Measurements from ENCODE around the gene C3orf22. TPM values are rescaled to one million over a fixed set of nuclear protein-coding genes. Genes with fewer than 3 reads are reported as not detected.

Gene C3orf22
- total RNA-seq, 1 donor from 2014 or later: not detected

DNA sequence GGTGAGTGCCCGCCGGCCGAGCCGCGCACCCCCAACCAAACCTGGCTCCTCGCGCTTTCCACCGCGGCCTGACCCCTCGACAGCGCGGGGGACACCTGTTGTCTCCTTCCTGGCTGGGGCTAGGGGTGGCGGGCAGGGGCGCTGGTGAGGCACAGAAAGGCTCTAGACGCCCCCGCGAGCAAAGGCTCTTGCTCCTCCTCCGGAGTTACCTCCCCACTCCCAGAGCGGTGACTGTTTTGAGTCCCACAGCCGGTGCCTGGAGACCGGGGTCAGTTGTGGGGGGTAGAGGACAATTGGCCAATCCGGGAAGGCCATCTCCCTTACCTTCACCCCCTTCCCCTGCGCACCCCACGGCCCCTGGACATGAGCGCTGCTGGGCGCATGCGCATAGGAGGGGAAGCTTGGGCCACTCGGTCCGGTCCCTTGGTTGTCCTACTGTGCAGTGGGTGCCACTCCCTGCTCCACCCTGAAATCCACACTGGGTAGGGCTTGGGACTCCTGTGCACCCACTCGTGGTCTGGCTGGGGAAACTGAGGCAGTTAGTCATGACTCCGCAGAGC, 34.2 kb downstream of the C3orf22 start:
- ATAC-seq: peak; percentile 4 to 9
- intact Hi-C loops (cut with DNase I): no loop called here

GRCh38 chr3:126523745-126524428, 34.8 kb downstream of the C3orf22 start, which contains the start of gene CHST13:
Gene CHST13 (plus strand): TSS chr3:126524155. CDS start chr3:126524333, 178 bp downstream.
- Histone ChIP-seq H3K4me1 (peaks cover 9% of the 10 kb centered on the region), H3K27me3 (ENCODE audit: low read depth) (peaks cover 19% of the 10 kb centered on the region), H3K4me3 (peak within 1 kb of the TSS; percentile 54), H3K9me3 (no peaks in the 10 kb centered on the region), H3K36me3 (no peaks in the 10 kb centered on the region), H3K27ac (peak within 1 kb of the TSS; percentile 56)
- TF ChIP-seq, protein P1, sequence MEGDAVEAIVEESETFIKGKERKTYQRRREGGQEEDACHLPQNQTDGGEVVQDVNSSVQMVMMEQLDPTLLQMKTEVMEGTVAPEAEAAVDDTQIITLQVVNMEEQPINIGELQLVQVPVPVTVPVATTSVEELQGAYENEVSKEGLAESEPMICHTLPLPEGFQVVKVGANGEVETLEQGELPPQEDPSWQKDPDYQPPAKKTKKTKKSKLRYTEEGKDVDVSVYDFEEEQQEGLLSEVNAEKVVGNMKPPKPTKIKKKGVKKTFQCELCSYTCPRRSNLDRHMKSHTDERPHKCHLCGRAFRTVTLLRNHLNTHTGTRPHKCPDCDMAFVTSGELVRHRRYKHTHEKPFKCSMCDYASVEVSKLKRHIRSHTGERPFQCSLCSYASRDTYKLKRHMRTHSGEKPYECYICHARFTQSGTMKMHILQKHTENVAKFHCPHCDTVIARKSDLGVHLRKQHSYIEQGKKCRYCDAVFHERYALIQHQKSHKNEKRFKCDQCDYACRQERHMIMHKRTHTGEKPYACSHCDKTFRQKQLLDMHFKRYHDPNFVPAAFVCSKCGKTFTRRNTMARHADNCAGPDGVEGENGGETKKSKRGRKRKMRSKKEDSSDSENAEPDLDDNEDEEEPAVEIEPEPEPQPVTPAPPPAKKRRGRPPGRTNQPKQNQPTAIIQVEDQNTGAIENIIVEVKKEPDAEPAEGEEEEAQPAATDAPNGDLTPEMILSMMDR (IDR thresholded peaks at IDR 0.05): no peak
- peak; percentile 73 for DNase-seq
- ATAC-seq: peak; percentile 77 to 81
- intact Hi-C loops (cut with DNase I): no loop called here

More for the DNA sequence above, 34.2 kb downstream of the C3orf22 start:
- no peaks in the 10 kb centered on the region for H3K36me3 ChIP-seq
- no peaks in the 10 kb centered on the region for H3K9me3 ChIP-seq
- TF ChIP-seq, protein P1 (IDR thresholded peaks at IDR 0.05): no peak
- H3K27ac ChIP-seq: peak overlapping the region; percentile 56
- peaks cover 9% of the 10 kb centered on the region for H3K4me1 ChIP-seq
- peak; percentile 62 for DNase-seq
- peak overlapping the region; percentile 54 for H3K4me3 ChIP-seq
- peaks cover 19% of the 10 kb centered on the region for H3K27me3 ChIP-seq (ENCODE audit: low read depth)

DNA sequence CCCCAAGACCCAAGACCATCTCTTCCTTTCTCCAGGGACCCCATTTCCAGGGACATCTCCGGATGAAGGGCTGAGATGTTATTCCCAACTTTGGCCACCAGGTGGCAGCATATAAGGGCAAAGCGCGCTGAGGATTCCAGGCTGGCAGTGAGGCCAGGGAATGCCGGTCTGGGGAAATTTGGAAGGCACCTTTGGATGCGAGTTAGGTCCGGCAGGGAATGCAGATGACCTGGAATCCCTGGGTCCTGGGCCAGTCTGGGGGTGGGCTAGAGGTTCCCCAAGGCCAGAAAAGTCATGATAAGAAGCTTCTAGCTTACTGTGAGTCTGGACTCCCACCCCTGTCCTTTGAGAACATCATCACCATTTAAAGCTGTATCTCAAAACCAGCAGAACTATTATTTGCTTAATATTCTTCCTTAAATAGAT, 36.4 kb downstream of the C3orf22 start:
- no peaks in the 10 kb centered on the region for H3K9me3 ChIP-seq
- no peak overlapping the region for H3K27ac ChIP-seq
- peaks cover 19% of the 10 kb centered on the region for H3K27me3 ChIP-seq (ENCODE audit: low read depth)
- DNase-seq (peak; percentile 64), ATAC-seq (peak; percentile 34 to 62)
- peaks cover 9% of the 10 kb centered on the region for H3K4me1 ChIP-seq
- TF ChIP-seq, protein P1 (IDR thresholded peaks at IDR 0.05): peak; percentile 90
- H3K4me3 ChIP-seq: no peak overlapping the region
- intact Hi-C loops (cut with DNase I): no loop called here
- no peaks in the 10 kb centered on the region for H3K36me3 ChIP-seq

- peaks cover 9% of the 10 kb centered on the region for H3K4me1 ChIP-seq
- H3K4me3 ChIP-seq: no peak overlapping the region
- no peaks in the 10 kb centered on the region for H3K9me3 ChIP-seq
- TF ChIP-seq, protein P1 (IDR thresholded peaks at IDR 0.05): no peak
- no peak for ATAC-seq
- no peaks in the 10 kb centered on the region for H3K36me3 ChIP-seq
- no peak overlapping the region for H3K27ac ChIP-seq
- DNase-seq: peak; percentile 41
- intact Hi-C loops (cut with DNase I): no loop called here
- peaks cover 23% of the 10 kb centered on the region for H3K27me3 ChIP-seq (ENCODE audit: low read depth)
Measured at GRCh38 chr3:126521122-126521891, 37.4 kb downstream of the C3orf22 start.
